Peyer's patch (tissue), 4 donors: ENCODE measurements around the gene TCF7L2. TPM values are rescaled to one million over a fixed set of nuclear protein-coding genes. Genes with fewer than 3 reads are reported as not detected.

Experiments
- DNase-seq, 3 donors: peaks; one replicate each; pipeline ENCODE4 v3.0.0-alpha.2; 2017 to 2019
- H3K27ac ChIP-seq, 4 donors: fragments of 200-600 bp; sonication (generic); one replicate each; pipeline ENCODE4 v1.5.1; 2016 to 2019
- H3K27me3 ChIP-seq, 2 donors: fragments of 200-600 bp; sonication (generic); one replicate each; pipeline ENCODE4 v1.5.1; 2019
- H3K36me3 ChIP-seq, 3 donors: fragments of 200-600 bp; sonication (generic); one replicate each; pipeline ENCODE4 v1.5.1; 2016 to 2019
- H3K4me1 ChIP-seq, 4 donors: fragments of 200-600 bp; sonication (generic); one replicate each; pipeline ENCODE4 v1.5.1; 2016 to 2019
- H3K4me3 ChIP-seq, 4 donors: fragments of 200-600 bp; sonication (generic); 1 replicate in 3 of 4; 2 replicates in 1 of 4; pipeline ENCODE4 v1.5.1; 2016 to 2019; ENCODE audit warnings: mild to moderate bottlenecking in 1 of 4
- H3K9me3 ChIP-seq, 4 donors: fragments of 200-600 bp; sonication (generic); one replicate each; pipeline ENCODE4 v1.5.1; 2016 to 2019; ENCODE audit warnings: mild to moderate bottlenecking in 1 of 4
- POLR2A ChIP-seq, 2 donors: fragments of 450-650 bp; IDR thresholded peaks; one replicate each; pipeline ENCODE4 v1.5.1; 2017; ENCODE audit warnings: antibody characterized with exemption in 2 of 2, mild to moderate bottlenecking in 2 of 2, moderate library complexity in 2 of 2
- total RNA-seq, 4 donors: library from RNA; depleted of rRNA; stranded (reverse); fragments of >200 nt; gene quantifications; one replicate each; pipeline ENCODE4 v1.1.0, GENCODE V29; 2016
- TF ChIP-seq, protein P1 (sequence below), 6 experiments: fragments of 450-650 bp in 4 of 6; fragments of 200-600 bp in 2 of 6; sonication (generic) in 1 of 6; IDR thresholded peaks; one replicate each; pipeline ENCODE4 v1.5.1; 2017 to 2019; ENCODE audit warnings: antibody characterized with exemption in 6 of 6, mild to moderate bottlenecking in 3 of 6, moderate library complexity in 1 of 6

Gene TCF7L2
- total RNA-seq, 4 donors from 2014 or later = 72.3 to 148 (median 93.0) TPM

- no peaks in the 10 kb centered on the region for H3K9me3 ChIP-seq
- no peak overlapping the region for H3K27ac ChIP-seq
- H3K36me3 ChIP-seq = no peaks in the 10 kb centered on the region
- H3K4me1 ChIP-seq = no peaks in the 10 kb centered on the region
- H3K27me3 ChIP-seq = no peaks in the 10 kb centered on the region
- DNase-seq = no peak
- no peak for TF ChIP-seq POLR2A (IDR thresholded peaks at IDR 0.05)
- TF ChIP-seq, protein P1, sequence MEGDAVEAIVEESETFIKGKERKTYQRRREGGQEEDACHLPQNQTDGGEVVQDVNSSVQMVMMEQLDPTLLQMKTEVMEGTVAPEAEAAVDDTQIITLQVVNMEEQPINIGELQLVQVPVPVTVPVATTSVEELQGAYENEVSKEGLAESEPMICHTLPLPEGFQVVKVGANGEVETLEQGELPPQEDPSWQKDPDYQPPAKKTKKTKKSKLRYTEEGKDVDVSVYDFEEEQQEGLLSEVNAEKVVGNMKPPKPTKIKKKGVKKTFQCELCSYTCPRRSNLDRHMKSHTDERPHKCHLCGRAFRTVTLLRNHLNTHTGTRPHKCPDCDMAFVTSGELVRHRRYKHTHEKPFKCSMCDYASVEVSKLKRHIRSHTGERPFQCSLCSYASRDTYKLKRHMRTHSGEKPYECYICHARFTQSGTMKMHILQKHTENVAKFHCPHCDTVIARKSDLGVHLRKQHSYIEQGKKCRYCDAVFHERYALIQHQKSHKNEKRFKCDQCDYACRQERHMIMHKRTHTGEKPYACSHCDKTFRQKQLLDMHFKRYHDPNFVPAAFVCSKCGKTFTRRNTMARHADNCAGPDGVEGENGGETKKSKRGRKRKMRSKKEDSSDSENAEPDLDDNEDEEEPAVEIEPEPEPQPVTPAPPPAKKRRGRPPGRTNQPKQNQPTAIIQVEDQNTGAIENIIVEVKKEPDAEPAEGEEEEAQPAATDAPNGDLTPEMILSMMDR (IDR thresholded peaks at IDR 0.05) = no peak
- H3K4me3 ChIP-seq = no peak overlapping the region
These were observed 252.0 kb downstream of the TCF7L2 start for GRCh38 chr10:113202011-113202410.

DNA sequence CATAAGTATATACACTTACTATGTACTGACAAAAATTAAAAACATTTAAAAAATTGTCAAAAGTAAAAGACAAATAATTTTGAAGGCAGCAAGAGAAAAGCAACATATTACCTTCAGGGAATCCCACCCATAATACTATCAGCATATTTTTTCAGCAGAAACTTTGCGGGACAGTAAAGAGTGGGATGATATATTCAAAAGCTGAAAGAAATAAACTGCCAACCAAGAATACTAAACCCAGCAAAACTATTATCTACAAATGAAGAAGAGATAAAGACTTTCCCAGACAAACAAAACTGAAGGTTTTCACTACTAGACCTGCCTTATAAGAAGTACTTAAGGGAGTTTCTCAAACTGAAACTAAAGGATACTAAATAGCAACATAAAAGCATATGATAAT, 257.9 kb downstream of the TCF7L2 start:
- Histone ChIP-seq H3K36me3 (no peaks in the 10 kb centered on the region), H3K4me3 (no peak overlapping the region), H3K27ac (no peak overlapping the region), H3K4me1 (no peaks in the 10 kb centered on the region), H3K9me3 (peaks cover 0 to 6% (median 0%) of the 10 kb centered on the region in 4 donors), H3K27me3 (no peaks in the 10 kb centered on the region)
- TF ChIP-seq, protein P1 (IDR thresholded peaks at IDR 0.05) = no peak
- TF ChIP-seq POLR2A (IDR thresholded peaks at IDR 0.05) = no peak
- no peak for DNase-seq

- Histone ChIP-seq H3K4me1 (no peaks in the 10 kb centered on the region), H3K27me3 (no peaks in the 10 kb centered on the region), H3K4me3 (no peak overlapping the region), H3K36me3 (no peaks in the 10 kb centered on the region), H3K9me3 (no peaks in the 10 kb centered on the region), H3K27ac (no peak overlapping the region)
- no peak for TF ChIP-seq POLR2A (IDR thresholded peaks at IDR 0.05)
- TF ChIP-seq, protein P1 (IDR thresholded peaks at IDR 0.05) = no peak
- no peak for DNase-seq
These were observed 263.0 kb downstream of the TCF7L2 start for GRCh38 chr10:113213035-113213434.

DNA sequence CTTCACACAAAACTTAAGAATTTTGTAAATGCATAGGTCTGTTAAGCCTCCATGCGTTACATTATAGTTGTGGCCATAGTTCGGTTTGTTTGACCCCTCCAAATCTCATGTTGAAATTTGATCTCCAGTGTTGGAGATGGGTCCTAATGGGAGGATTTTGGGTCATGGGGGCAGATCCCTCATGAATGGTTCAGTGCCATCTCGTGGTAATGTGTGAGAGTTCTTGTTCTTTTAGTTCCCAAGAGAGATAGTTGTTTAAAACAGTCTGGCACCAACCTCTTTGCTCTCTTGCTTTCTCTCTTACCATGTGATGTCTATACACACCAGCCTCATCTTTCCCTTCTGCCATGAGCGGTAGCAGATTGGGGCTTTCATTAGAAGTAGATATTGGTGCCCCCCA, 264.3 kb downstream of the TCF7L2 start:
- DNase-seq = no peak
- no peaks in the 10 kb centered on the region for H3K27me3 ChIP-seq

GRCh38 chr10:113216102-113216501, 266.1 kb downstream of the TCF7L2 start:
- H3K27ac ChIP-seq = no peak overlapping the region
- no peak for TF ChIP-seq POLR2A (IDR thresholded peaks at IDR 0.05)
- TF ChIP-seq, protein P1 (IDR thresholded peaks at IDR 0.05) = peak in 1 of 6 experiments; percentile 3
- H3K9me3 ChIP-seq = no peaks in the 10 kb centered on the region
- H3K27me3 ChIP-seq = no peaks in the 10 kb centered on the region
- no peaks in the 10 kb centered on the region for H3K4me1 ChIP-seq
- no peaks in the 10 kb centered on the region for H3K36me3 ChIP-seq
- no peak overlapping the region for H3K4me3 ChIP-seq
- no peak for DNase-seq

More for the DNA sequence above, 264.3 kb downstream of the TCF7L2 start:
- Histone ChIP-seq H3K27ac (no peak overlapping the region), H3K9me3 (no peaks in the 10 kb centered on the region), H3K4me3 (no peak overlapping the region), H3K36me3 (no peaks in the 10 kb centered on the region), H3K4me1 (no peaks in the 10 kb centered on the region)
- TF ChIP-seq, protein P1 (IDR thresholded peaks at IDR 0.05) = no peak
- TF ChIP-seq POLR2A (IDR thresholded peaks at IDR 0.05) = no peak
